ENCODE results near the gene TXLNA.
"Not testable (repeated sequence)": the region's sequence is repeated elsewhere in the genome, so short reads cannot be mapped to it uniquely, and the experiment has no call there.

Gene TXLNA

DNA sequence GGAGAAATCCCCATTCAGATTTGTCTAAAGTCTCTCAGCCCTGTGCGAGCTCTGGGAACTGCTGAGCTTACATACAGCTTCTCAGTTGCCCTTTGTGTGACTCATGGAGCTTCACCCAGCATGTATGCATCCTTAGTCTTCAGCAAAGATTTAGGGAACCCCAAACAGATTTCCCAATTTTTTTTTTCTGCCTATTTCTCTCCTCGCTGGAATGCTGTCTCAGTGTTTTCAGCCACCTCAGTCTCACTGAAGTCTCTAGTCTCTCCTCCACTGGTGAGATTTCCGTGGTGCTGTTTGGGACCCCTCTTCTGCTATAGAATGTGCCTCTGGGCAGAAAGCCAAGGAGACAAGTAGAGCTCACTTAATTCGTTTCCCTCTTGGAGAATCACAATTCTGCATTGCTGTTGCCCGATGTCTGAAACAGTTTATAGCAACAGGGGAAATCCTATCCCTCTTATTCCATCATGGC is 28.1 kb upstream of the TXLNA start:
- TF ChIP-seq, protein P1, sequence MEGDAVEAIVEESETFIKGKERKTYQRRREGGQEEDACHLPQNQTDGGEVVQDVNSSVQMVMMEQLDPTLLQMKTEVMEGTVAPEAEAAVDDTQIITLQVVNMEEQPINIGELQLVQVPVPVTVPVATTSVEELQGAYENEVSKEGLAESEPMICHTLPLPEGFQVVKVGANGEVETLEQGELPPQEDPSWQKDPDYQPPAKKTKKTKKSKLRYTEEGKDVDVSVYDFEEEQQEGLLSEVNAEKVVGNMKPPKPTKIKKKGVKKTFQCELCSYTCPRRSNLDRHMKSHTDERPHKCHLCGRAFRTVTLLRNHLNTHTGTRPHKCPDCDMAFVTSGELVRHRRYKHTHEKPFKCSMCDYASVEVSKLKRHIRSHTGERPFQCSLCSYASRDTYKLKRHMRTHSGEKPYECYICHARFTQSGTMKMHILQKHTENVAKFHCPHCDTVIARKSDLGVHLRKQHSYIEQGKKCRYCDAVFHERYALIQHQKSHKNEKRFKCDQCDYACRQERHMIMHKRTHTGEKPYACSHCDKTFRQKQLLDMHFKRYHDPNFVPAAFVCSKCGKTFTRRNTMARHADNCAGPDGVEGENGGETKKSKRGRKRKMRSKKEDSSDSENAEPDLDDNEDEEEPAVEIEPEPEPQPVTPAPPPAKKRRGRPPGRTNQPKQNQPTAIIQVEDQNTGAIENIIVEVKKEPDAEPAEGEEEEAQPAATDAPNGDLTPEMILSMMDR (conservative IDR thresholded peaks at IDR 0.05): no peak

DNA sequence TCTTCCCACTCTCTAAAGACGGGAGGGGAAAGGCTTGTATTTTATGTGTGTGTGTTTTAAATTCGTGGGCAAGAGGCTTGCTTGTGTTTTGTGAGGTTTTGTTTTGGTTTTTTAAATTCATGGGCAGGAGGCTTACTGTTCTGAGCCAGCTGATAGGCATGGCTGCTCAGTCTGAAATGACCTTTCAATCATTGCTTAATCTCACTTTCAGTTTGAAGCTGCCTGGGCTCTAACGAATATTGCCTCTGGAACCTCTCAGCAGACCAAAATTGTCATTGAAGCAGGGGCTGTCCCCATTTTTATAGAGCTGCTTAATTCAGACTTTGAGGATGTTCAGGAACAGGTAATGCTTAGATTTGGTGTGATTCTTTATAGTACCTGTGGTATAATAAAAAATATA is 20.3 kb upstream of the TXLNA start:
- H3K27ac ChIP-seq: no peak overlapping the region
- TF ChIP-seq, protein P1 (conservative IDR thresholded peaks at IDR 0.05): no peak

More for the DNA sequence above, 28.1 kb upstream of the TXLNA start:
- H3K27ac ChIP-seq: no peak overlapping the region

DNA sequence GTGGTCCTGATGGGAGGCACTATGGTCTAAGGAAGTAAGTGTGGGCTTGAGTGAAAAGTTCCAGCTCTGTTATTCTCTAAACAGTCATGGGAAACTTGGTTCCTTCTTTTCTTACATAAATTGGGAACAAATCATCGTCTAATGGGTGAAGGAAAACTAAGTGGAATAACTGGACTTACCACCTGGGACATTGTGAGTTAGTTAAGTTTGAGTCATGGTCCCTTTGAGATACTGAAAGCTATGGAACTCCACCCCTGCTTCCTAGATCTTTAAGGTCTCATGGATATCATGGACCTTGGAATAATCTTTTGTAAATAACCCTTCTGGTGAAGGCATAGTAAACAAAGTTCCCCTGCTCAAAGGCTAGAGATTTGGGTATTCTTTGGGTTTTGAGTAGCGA is 16.1 kb upstream of the TXLNA start:
- TF ChIP-seq, protein P1 (conservative IDR thresholded peaks at IDR 0.05): no peak
- H3K27ac ChIP-seq: no peak overlapping the region

DNA sequence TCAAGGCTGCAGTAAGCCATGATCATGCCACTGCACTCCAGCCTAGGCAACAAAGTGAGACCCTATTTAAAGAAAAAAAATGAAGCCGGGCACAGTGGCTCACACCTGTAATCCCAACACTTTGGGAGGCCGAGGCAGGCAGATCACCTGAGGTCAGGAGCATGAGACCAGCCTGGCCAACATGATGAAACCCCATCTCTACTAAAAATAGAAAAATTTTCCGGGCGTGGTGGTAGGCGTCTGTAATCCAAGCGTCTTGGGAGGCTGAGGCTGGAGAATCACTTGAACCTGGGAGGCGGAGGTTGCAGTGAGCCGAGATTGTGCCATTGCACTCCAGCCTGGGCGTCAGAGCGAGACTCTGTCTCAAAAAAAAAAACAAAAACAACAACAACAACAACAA is 13.8 kb upstream of the TXLNA start:
- H3K27ac ChIP-seq: not testable (repeated sequence)

DNA sequence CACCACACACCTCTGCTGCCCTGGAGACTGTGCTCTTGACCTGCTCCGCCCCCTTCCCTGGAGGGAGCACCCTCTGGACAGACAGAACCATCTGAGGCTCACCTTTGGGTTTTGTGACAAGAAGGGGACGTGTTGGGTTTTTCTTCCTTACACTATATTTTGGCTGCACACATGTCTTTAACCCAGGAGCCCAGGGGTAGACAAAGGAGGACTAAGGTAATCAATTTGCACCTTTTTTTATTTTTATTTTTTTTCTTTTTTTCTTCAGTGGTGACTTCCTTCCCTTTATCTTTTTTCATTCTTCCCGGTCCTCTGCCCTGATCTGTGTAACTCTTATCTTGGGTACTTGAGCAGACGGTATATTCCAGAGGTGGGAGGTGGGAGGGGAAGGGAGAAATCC is 8.5 kb upstream of the TXLNA start:
- H3K27ac ChIP-seq: no peak overlapping the region
- TF ChIP-seq, protein P1 (conservative IDR thresholded peaks at IDR 0.05): no peak

DNA sequence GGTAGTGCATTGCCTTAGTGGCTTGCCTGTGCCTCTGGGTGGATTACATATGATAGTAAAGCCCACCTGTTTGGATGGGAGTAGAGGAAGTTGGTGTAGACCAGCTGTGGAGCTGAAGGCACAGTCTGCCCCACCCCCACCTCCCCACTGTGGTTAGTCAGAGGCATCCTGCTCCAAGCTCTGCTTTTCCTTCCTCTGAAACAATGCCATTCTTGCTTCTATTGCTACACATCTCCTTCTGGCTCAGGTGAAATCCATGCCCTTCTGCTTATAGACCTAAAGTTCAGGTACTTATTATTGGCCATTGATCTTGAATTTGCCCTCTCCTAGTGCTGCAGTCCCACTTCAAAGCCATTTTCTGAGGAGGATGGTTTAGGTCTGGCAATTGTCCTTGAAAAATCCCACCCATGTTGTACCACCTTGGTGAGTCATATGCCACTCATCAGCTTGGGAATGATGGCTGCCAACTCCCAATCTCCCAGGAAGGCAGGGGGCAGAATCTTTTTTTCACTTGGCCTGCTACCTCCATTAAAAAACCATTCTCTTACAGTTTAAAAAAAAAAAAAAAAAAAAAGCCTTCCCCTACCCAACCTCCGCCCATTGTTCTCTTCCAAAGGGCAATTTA is 6.7 kb upstream of the TXLNA start:
- TF ChIP-seq, protein P1 (conservative IDR thresholded peaks at IDR 0.05): no peak
- no peak overlapping the region for H3K27ac ChIP-seq

DNA sequence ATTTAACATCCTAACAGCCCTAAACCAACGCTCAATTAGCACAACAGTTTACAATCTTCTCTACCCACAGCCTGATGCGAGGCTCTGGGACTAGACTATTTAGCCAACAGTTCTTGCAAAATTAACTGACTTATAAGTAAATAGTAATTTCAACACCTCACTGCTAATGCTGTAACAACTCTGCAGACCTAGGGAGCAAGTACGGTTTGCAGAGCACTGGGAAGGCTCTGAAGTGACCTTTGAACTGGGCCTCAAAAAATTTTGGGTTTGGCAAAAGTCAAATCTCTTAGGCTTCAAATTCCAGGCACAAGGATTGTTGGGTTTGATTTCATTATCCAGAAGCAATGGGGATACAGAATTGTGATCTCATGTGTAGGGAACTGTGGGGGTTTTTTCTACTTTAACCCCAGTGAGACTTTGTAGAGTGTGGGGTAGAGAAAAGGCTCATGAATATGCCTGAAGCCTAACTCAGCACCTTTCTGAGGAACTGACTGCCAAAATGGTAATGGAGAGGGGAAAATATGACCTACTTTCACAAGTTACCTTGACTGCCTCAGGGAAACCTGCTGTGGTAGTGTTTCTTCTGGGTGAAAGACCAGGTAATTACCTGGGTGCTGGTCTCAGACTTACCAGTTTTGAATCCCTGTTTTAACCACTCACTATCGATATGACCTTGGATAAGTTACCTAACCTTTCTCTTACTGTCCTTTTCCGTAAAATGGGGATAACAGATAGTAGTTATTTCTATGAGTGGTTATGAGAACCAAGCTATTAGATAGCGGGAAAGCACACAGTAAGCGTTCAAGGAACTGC is 889 bp upstream of the TXLNA start:
- peak overlapping the region; percentile 91 for H3K27ac ChIP-seq
- TF ChIP-seq, protein P1 (conservative IDR thresholded peaks at IDR 0.05): no peak

DNA sequence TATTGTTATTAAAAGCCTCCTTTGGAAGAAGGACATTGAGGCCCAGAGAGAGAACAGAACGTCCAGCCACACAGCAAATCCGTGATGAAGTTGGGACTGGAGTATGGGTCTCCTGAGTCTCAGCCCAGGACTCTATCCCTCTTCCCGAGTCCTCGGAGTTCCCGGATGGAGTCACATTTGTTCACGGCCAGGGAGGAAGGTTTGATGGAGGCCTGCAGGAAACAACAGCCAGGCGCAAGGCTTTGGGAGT is 357 bp upstream of the TXLNA start:
- peak overlapping the region; percentile 91 for H3K27ac ChIP-seq

More for the DNA sequence above, 357 bp upstream of the TXLNA start:
- TF ChIP-seq, protein P1 (conservative IDR thresholded peaks at IDR 0.05): no peak

All from VCaP (cell line).